GM23338 (cell line): ENCODE data around the gene CCDC122. TPM values are rescaled to one million over a fixed set of nuclear protein-coding genes. Genes with fewer than 3 reads are reported as not detected.

Experiments
- ATAC-seq: fragments of 200-7000 bp; cut with Tn5 transposase; 3 replicates; pipeline ENCODE4 v1.9.1; 2020
- DNase-seq: peaks from one replicate; pipeline ENCODE4 v3.0.0-alpha.2; 2015; ENCODE audit warnings: low spot score
- H2AFZ ChIP-seq: fragments of 200-600 bp; sonication (generic); 2 replicates; pipeline ENCODE4 v1.8.0; 2016; ENCODE audit warnings: antibody characterized with exemption, mild to moderate bottlenecking, moderate library complexity
- H3F3A ChIP-seq: fragments of 200-600 bp; sonication (generic); replicated peaks from 2 replicates; pipeline ENCODE4 v1.8.0; 2017; ENCODE audit warnings: antibody characterized with exemption, mixed run types, low read depth
- H3K27ac ChIP-seq: fragments of 200-600 bp; sonication (generic); 2 replicates; pipeline ENCODE4 v1.6.1; 2016; ENCODE audit warnings: low read depth
- H3K27me3 ChIP-seq: fragments of 200-600 bp; sonication (generic); 2 replicates; pipeline ENCODE4 v1.8.0; 2016; ENCODE audit warnings: mild to moderate bottlenecking, mixed run types, moderate library complexity; ENCODE audit not compliant: insufficient read depth
- H3K36me3 ChIP-seq: fragments of 200-600 bp; sonication (generic); 2 replicates; pipeline ENCODE4 v1.8.0; 2016; ENCODE audit warnings: mild to moderate bottlenecking; ENCODE audit not compliant: insufficient read depth
- H3K4me1 ChIP-seq: fragments of 200-600 bp; sonication (generic); 2 replicates; pipeline ENCODE4 v1.8.0; 2016; ENCODE audit warnings: mild to moderate bottlenecking, moderate library complexity; ENCODE audit not compliant: insufficient read depth
- H3K4me2 ChIP-seq: fragments of 200-600 bp; sonication (generic); 2 replicates; pipeline ENCODE4 v1.7.1; 2017; ENCODE audit warnings: mixed run types
- H3K4me3 ChIP-seq: fragments of 200-600 bp; sonication (generic); 2 replicates; pipeline ENCODE4 v1.6.1; 2016; ENCODE audit warnings: mixed run types
- H3K79me2 ChIP-seq: fragments of 200-600 bp; sonication (generic); replicated peaks from 2 replicates; pipeline ENCODE4 v1.8.0; 2017; ENCODE audit warnings: mild to moderate bottlenecking; ENCODE audit not compliant: insufficient read depth
- H3K9me2 ChIP-seq: fragments of 200-600 bp; sonication (generic); 2 replicates; pipeline ENCODE4 v1.8.0; 2017; ENCODE audit not compliant: insufficient read depth
- H4K20me1 ChIP-seq: fragments of 200-600 bp; sonication (generic); replicated peaks from 2 replicates; pipeline ENCODE4 v1.8.0; 2017; ENCODE audit warnings: mild to moderate bottlenecking; ENCODE audit not compliant: insufficient read depth
- H3K27ac Mint-ChIP-seq: 2 replicates; pipeline ENCODE4 v1.8.0; 2020; ENCODE audit warnings: inconsistent platforms, mild to moderate bottlenecking, moderate library complexity, mixed read lengths
- H3K27me3 Mint-ChIP-seq: 3 replicates; pipeline ENCODE4 v1.8.0; 2022; ENCODE audit warnings: low read depth, mild to moderate bottlenecking, moderate library complexity, mixed read lengths, inconsistent platforms; ENCODE audit not compliant: insufficient read depth, poor library complexity
- H3K36me3 Mint-ChIP-seq: 3 replicates; pipeline ENCODE4 v1.8.0; 2021; ENCODE audit warnings: low read depth, mild to moderate bottlenecking, inconsistent platforms, moderate library complexity, mixed read lengths
- H3K4me1 Mint-ChIP-seq: 3 replicates; pipeline ENCODE4 v1.8.0; 2020; ENCODE audit warnings: mild to moderate bottlenecking, inconsistent platforms, mixed read lengths
- H3K4me3 Mint-ChIP-seq: 3 replicates; pipeline ENCODE4 v1.8.0; 2021; ENCODE audit warnings: moderate library complexity, mild to moderate bottlenecking, inconsistent platforms, mixed read lengths
- H3K9me3 Mint-ChIP-seq: 3 replicates; pipeline ENCODE4 v1.8.0; 2020; ENCODE audit warnings: moderate library complexity, mild to moderate bottlenecking, inconsistent platforms, mixed read lengths
- CREB1 ChIP-seq: fragments of 250-450 bp; sonication (Bioruptor Pico); IDR thresholded peaks from 2 replicates; pipeline ENCODE4 v1.5.0; 2020; ENCODE audit warnings: low read depth, mild to moderate bottlenecking, moderate library complexity
- EZH2 ChIP-seq: fragments of 200-600 bp; sonication (generic); IDR thresholded peaks from one replicate; pipeline ENCODE4 v1.8.0; 2017; ENCODE audit warnings: antibody characterized with exemption, mild to moderate bottlenecking, low read depth; ENCODE audit not compliant: unreplicated experiment
- EZH2phosphoT487 ChIP-seq: fragments of 200-600 bp; sonication (generic); IDR thresholded peaks from one replicate; pipeline ENCODE4 v1.8.1; 2018; ENCODE audit warnings: antibody characterized with exemption; ENCODE audit not compliant: unreplicated experiment
- JUNB ChIP-seq: IDR thresholded peaks from one replicate; pipeline ENCODE4 v1.6.1; 2016; ENCODE audit warnings: antibody characterized with exemption; ENCODE audit not compliant: unreplicated experiment
- NANOG ChIP-seq: IDR thresholded peaks from 2 replicates; pipeline ENCODE4 v1.6.1; 2016; ENCODE audit warnings: antibody characterized with exemption, borderline replicate concordance
- POLR2AphosphoS5 ChIP-seq: IDR thresholded peaks from 2 replicates; pipeline ENCODE4 v1.6.1; 2016; ENCODE audit warnings: antibody characterized with exemption, low read depth
- STAT1 ChIP-seq: IDR thresholded peaks from one replicate; pipeline ENCODE4 v1.6.1; 2016; ENCODE audit warnings: antibody characterized with exemption; ENCODE audit not compliant: unreplicated experiment
- ZNF114 ChIP-seq: fragments of 250-450 bp; sonication (Bioruptor Pico); IDR thresholded peaks from 2 replicates; pipeline ENCODE4 v1.5.0; 2020; ENCODE audit warnings: mild to moderate bottlenecking, moderate library complexity
- ZNF331 ChIP-seq: fragments of 250-450 bp; sonication (Bioruptor Pico); IDR thresholded peaks from 2 replicates; pipeline ENCODE4 v1.5.0; 2020; ENCODE audit warnings: low read depth, mild to moderate bottlenecking, moderate library complexity
- polyA plus RNA-seq: library from polyadenylated mRNA; unstranded; fragments of >200 nt; fragmentation: Nextera tagmentation; extraction: Ambion mirVana; gene quantifications from 2 replicates; pipeline ENCODE4 v1.2.1, GENCODE V29; 2016
- total RNA-seq: library from RNA; depleted of rRNA; stranded (reverse); fragments of >200 nt; shearing (Covaris generic); gene quantifications from 2 replicates; pipeline ENCODE4 v1.2.3, GENCODE V29; 2014
- TF ChIP-seq, protein P1 (sequence below): IDR thresholded peaks from one replicate; pipeline ENCODE4 v1.6.1; 2018; ENCODE audit warnings: antibody characterized with exemption; ENCODE audit not compliant: unreplicated experiment
- TF ChIP-seq, protein P2 (sequence below), 2 experiments: fragments of 200-600 bp in 1 of 2; sonication (generic) in 1 of 2; conservative IDR thresholded peaks; 2 replicates each; pipeline versions ENCODE4 v1.5.1 to v1.6.1; 2016 to 2017; ENCODE audit warnings: antibody characterized with exemption in 2 of 2, low read depth in 2 of 2, mild to moderate bottlenecking in 2 of 2, moderate library complexity in 1 of 2

CCDC122 gene
- total and polyA plus RNA-seq, 2 experiments from 2014 or later: 7.5 to 30.6 TPM

DNA sequence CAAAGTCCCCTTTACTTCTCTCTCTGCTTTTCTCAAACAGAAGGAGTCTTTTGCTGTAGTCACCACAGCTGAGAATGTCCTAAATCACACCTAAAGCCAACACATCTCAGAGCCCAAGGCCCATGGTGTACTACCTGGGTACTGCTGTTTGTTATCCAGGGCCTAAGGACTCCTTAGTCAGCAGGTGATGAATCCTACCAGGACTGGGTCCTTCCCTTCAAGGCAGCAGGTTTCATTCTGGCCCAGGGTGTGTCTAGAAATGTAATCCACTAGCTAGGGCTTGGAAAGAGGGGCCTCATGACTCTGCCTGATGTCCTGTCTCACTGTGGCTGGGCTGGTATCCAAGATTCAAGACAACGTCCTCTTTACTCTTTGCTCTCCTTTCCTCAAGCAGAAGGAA is 56.6 kb downstream of the CCDC122 start (continued):
- TF ChIP-seq ZNF114: no peak
- TF ChIP-seq ZNF331: no peak
- TF ChIP-seq STAT1: no peak

DNA sequence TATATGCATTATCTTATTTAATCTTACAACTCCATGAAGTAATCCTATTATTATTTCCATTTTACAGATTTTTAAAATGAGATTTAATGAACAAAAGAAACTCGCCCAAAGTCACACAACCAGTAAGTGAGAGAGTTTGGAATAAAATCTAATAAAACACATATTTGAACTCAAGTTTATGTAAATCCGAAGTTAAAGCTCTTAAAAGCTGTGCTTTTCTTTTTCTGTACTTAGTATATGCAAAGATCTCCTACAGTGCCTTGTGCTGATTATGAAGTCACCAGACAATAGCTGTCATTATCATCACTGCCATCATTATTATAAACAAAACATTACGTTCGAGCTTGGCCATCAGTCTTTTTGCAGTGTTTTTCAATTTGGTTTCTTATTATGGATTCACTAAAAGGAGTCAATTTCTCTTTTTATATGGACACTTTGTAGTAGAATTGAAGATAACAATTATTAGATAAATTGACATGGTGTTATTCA is 63.1 kb downstream of the CCDC122 start:
- Histone ChIP-seq H3K4me1 (no peaks in the 10 kb centered on the region), H3K79me2 (no peaks in the 10 kb centered on the region), H3K36me3 (no peaks in the 10 kb centered on the region), H3K9me2 (0 out of 2 replicates have a peak, but pooled peaks cover 4% of the 10 kb centered on the region), H3K4me2 (no peak overlapping the region), H3K4me3 (no peak overlapping the region), H4K20me1 (no peaks in the 10 kb centered on the region), H3K27me3 (no peaks in the 10 kb centered on the region), H2AFZ (no peak overlapping the region), H3K27ac (no peak overlapping the region), H3F3A (no peaks in the 10 kb centered on the region)
- Mint-ChIP-seq H3K36me3 (peaks cover 7% of the 10 kb centered on the region; the same call in 1 of the 3 replicates), H3K4me1 (peaks cover 5% of the 10 kb centered on the region), H3K27ac (no peak overlapping the region), H3K4me3 (no peak overlapping the region), H3K9me3 (peaks cover 16% of the 10 kb centered on the region; the same call in 2 of the 3 replicates), H3K27me3 (peaks cover 8% of the 10 kb centered on the region)
- DNase-seq: no peak
- TF ChIP-seq STAT1: no peak
- TF ChIP-seq, protein P1, sequence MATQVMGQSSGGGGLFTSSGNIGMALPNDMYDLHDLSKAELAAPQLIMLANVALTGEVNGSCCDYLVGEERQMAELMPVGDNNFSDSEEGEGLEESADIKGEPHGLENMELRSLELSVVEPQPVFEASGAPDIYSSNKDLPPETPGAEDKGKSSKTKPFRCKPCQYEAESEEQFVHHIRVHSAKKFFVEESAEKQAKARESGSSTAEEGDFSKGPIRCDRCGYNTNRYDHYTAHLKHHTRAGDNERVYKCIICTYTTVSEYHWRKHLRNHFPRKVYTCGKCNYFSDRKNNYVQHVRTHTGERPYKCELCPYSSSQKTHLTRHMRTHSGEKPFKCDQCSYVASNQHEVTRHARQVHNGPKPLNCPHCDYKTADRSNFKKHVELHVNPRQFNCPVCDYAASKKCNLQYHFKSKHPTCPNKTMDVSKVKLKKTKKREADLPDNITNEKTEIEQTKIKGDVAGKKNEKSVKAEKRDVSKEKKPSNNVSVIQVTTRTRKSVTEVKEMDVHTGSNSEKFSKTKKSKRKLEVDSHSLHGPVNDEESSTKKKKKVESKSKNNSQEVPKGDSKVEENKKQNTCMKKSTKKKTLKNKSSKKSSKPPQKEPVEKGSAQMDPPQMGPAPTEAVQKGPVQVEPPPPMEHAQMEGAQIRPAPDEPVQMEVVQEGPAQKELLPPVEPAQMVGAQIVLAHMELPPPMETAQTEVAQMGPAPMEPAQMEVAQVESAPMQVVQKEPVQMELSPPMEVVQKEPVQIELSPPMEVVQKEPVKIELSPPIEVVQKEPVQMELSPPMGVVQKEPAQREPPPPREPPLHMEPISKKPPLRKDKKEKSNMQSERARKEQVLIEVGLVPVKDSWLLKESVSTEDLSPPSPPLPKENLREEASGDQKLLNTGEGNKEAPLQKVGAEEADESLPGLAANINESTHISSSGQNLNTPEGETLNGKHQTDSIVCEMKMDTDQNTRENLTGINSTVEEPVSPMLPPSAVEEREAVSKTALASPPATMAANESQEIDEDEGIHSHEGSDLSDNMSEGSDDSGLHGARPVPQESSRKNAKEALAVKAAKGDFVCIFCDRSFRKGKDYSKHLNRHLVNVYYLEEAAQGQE: no peak
- TF ChIP-seq ZNF331: no peak
- no peak for TF ChIP-seq JUNB
- TF ChIP-seq ZNF114: no peak
- no peak for TF ChIP-seq EZH2
- no peak for TF ChIP-seq POLR2AphosphoS5
- TF ChIP-seq, protein P2, sequence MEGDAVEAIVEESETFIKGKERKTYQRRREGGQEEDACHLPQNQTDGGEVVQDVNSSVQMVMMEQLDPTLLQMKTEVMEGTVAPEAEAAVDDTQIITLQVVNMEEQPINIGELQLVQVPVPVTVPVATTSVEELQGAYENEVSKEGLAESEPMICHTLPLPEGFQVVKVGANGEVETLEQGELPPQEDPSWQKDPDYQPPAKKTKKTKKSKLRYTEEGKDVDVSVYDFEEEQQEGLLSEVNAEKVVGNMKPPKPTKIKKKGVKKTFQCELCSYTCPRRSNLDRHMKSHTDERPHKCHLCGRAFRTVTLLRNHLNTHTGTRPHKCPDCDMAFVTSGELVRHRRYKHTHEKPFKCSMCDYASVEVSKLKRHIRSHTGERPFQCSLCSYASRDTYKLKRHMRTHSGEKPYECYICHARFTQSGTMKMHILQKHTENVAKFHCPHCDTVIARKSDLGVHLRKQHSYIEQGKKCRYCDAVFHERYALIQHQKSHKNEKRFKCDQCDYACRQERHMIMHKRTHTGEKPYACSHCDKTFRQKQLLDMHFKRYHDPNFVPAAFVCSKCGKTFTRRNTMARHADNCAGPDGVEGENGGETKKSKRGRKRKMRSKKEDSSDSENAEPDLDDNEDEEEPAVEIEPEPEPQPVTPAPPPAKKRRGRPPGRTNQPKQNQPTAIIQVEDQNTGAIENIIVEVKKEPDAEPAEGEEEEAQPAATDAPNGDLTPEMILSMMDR (conservative IDR thresholded peaks at IDR 0.05; ENCODE audit: low read depth in 2 of 2): no peak
- ATAC-seq: no peak

DNA sequence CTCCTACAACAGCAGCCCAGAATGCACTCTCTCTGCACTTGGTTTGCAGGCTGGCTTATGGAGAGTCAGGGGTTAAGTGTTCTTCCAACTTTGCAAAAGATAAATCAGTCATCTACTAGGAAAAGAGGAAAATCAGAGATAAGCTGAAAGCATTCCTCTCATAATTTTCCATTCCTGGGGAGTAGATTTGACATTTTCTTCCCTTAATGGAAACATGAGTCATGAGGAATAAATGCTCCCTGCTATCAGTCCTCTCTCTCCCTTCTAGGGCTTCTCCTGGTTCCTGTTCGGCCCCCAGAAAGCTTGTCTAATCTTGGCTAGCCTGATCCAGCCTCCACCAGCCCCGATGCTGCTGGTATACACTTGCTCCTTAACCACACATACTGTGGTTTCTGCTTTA is 64.3 kb downstream of the CCDC122 start:
- H3K36me3 Mint-ChIP-seq: peaks cover 8% of the 10 kb centered on the region; the same call in 1 of the 3 replicates
- no peaks in the 10 kb centered on the region for H3K79me2 ChIP-seq
- H3K9me2 ChIP-seq: no peaks in the 10 kb centered on the region
- no peak overlapping the region for H3K27ac ChIP-seq
- H3K4me3 Mint-ChIP-seq: no peak overlapping the region
- H3K4me1 Mint-ChIP-seq: peaks cover 6% of the 10 kb centered on the region
- no peak for ATAC-seq
- DNase-seq: no peak
- no peaks in the 10 kb centered on the region for H4K20me1 ChIP-seq
- H3K9me3 Mint-ChIP-seq: peaks cover 16% of the 10 kb centered on the region; the same call in 2 of the 3 replicates
- H3K4me1 ChIP-seq: no peaks in the 10 kb centered on the region
- H3F3A ChIP-seq: no peaks in the 10 kb centered on the region
- H3K27me3 Mint-ChIP-seq: peaks cover 8% of the 10 kb centered on the region
- H3K36me3 ChIP-seq: no peaks in the 10 kb centered on the region
- H3K4me2 ChIP-seq: no peak overlapping the region
- no peak overlapping the region for H3K4me3 ChIP-seq
- no peaks in the 10 kb centered on the region for H3K27me3 ChIP-seq
- no peak overlapping the region for H3K27ac Mint-ChIP-seq
- no peak overlapping the region for H2AFZ ChIP-seq
- TF ChIP-seq, protein P2 (conservative IDR thresholded peaks at IDR 0.05; ENCODE audit: low read depth in 2 of 2): no peak
- TF ChIP-seq EZH2 (no peak), EZH2phosphoT487 (no peak), CREB1 (CRISPR knock-in tag) (no peak), ZNF114 (no peak), JUNB (no peak), POLR2AphosphoS5 (no peak), ZNF331 (no peak), NANOG (no peak)
- TF ChIP-seq, protein P1: no peak
